Uterus (tissue), 2 donors: Measurements from ENCODE around the gene ADGRL4.

Experiments used
- CTCF ChIP-seq, 4 experiments: fragments of 200-600 bp in 2 of 4; fragments of 450-650 bp in 2 of 4; sonication (generic) in 2 of 4; IDR thresholded peaks; one replicate each; pipeline ENCODE4 v1.5.1; 2016 to 2019; ENCODE audit warnings: antibody characterized with exemption in 4 of 4, mild to moderate bottlenecking in 2 of 4, moderate library complexity in 1 of 4
- POLR2A ChIP-seq, 2 donors: fragments of 450-650 bp; IDR thresholded peaks; one replicate each; pipeline ENCODE4 v1.6.1; 2016; ENCODE audit warnings: antibody characterized with exemption in 2 of 2, mild to moderate bottlenecking in 1 of 2, moderate library complexity in 1 of 2

GRCh38 chr1:79055856-79056255, 49.3 kb upstream of the ADGRL4 start:
- TF ChIP-seq CTCF (IDR thresholded peaks at IDR 0.05) (no peak), POLR2A (IDR thresholded peaks at IDR 0.05) (no peak)
